Right atrium auricular region (tissue), 2 donors: ENCODE data around the gene SPEF1. TPM values are rescaled to one million over a fixed set of nuclear protein-coding genes. Genes with fewer than 3 reads are reported as not detected.

Experiments used
- DNase-seq: peaks from one replicate; pipeline ENCODE4 v3.0.0-alpha.2; 2019; ENCODE audit warnings: low spot score
- H3K27ac ChIP-seq, 2 donors: fragments of 200-600 bp; sonication (generic); 1 replicate in 1 of 2; 2 replicates in 1 of 2; pipeline ENCODE4 v1.5.1; 2016 to 2019
- H3K27me3 ChIP-seq, 2 donors: fragments of 200-600 bp; sonication (generic); one replicate each; pipeline versions ENCODE4 v1.5.1 to v1.6.0; 2017 to 2019
- H3K36me3 ChIP-seq: fragments of 200-600 bp; sonication (generic); one replicate; pipeline ENCODE4 v1.5.1; 2016
- H3K4me1 ChIP-seq, 2 donors: fragments of 200-600 bp; sonication (generic); one replicate each; pipeline versions ENCODE4 v1.5.1 to v1.6.0; 2017 to 2019
- H3K4me3 ChIP-seq, 2 donors: fragments of 200-600 bp; sonication (generic); 1 replicate in 1 of 2; 2 replicates in 1 of 2; pipeline ENCODE4 v1.5.1; 2017 to 2019; ENCODE audit warnings: mild to moderate bottlenecking in 1 of 2, moderate library complexity in 1 of 2
- H3K9me3 ChIP-seq, 2 donors: fragments of 200-600 bp; sonication (generic); one replicate each; pipeline ENCODE4 v1.5.1; 2019
- CTCF ChIP-seq, 2 donors: fragments of 200-600 bp; sonication (generic); IDR thresholded peaks; one replicate each; pipeline ENCODE4 v1.5.1; 2019; ENCODE audit warnings: antibody characterized with exemption in 2 of 2
- total RNA-seq, 2 donors: library from RNA; depleted of rRNA; stranded (reverse); fragments of >200 nt; gene quantifications; one replicate each; pipeline ENCODE4 v1.1.0, GENCODE V29; 2016

Gene SPEF1
- total RNA-seq, 2 donors from 2014 or later: 0.31 TPM; not detected in 1

- H3K9me3 ChIP-seq: no peaks in the 10 kb centered on the region
- DNase-seq: peak; percentile 68
- no peaks in the 10 kb centered on the region for H3K36me3 ChIP-seq
- peak overlapping the region; percentile 85 to 87 for H3K27ac ChIP-seq
- H3K4me1 ChIP-seq: peaks cover 0 to 40% of the 10 kb centered on the region in 2 donors
- peak overlapping the region; percentile 57 to 68 for H3K4me3 ChIP-seq
- TF ChIP-seq CTCF (IDR thresholded peaks at IDR 0.05): peak; percentile 14 to 65
- H3K27me3 ChIP-seq: no peaks in the 10 kb centered on the region
Observed at GRCh38 chr20:3768342-3769130, 12.7 kb downstream of the SPEF1 start.

DNA sequence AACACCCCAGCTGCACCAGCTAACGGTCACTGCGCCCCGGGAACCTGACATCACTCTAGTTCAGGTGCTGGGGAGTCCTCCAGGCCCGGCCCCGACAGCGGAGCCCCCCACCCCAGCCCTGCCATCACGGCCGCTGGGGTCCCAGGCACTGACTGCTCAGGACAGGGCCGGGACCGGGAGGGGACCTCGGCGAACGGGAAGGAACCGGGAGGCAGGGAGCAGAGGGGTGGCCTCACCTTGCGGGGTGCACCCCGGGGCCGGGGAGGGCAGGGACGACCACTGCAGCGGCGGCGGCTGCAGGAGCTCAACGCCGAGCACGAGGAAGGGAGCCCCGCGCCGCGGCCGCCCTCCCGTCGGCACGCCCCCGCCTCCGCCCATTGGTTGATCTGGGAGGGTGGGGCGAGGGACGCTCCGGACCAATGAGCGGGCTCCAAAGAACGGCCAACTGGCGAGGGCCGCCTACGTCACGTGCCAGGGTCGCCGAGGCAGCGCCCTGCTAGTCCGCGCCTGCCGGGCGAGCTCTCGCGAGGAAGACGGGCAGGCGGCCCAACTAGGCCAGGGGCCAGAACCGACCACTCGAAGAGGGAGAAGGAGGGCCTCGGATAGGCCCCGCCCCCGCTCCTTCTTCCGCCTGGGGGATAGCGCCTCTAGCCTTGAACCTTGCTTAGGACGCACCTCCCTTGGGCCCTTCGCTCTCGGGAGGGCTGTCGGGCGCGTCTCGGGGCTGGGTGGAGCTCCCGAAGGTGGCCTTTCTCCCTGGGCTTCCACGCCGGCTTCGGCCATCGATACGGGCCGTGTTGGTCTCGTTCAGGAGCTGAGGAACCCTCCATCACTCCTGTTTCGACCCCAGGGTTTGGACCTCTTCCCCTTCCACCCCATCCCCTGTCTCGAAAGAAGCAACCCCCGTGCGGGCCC lies 13.6 kb downstream of the SPEF1 start, which contains the start of gene ADISSP:
Gene ADISSP (minus strand): TSS at position 327 of the 915 bp plus-strand sequence. CDS start 7,653 bp downstream, outside the sequence.
- peak in 1 of 2 donors; percentile 44 for TF ChIP-seq CTCF (IDR thresholded peaks at IDR 0.05)
- peak; percentile 99 for DNase-seq
- H3K27ac ChIP-seq: peak within 1 kb of the TSS; percentile 85 to 87
- no peaks in the 10 kb centered on the region for H3K9me3 ChIP-seq
- H3K27me3 ChIP-seq: no peaks in the 10 kb centered on the region
- H3K4me1 ChIP-seq: peaks cover 0 to 40% of the 10 kb centered on the region in 2 donors
- H3K4me3 ChIP-seq: peak within 1 kb of the TSS; percentile 57 to 68
- no peaks in the 10 kb centered on the region for H3K36me3 ChIP-seq

DNA sequence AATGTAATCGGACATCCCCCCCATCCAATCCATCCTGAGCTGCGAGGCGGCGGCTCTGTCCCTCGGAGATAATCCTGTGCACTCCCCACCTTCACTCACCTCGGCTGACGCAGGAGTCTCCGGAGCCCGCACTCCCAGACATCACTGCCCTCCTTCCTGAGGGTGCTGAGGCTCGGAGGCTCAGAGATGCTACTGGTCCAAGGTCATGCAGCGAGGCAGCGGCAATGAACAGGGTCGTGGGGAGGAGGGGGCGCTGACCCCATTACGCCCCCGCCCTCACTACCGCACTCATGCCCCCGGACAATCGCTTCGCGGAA lies 14.2 kb downstream of the SPEF1 start:
- no peaks in the 10 kb centered on the region for H3K9me3 ChIP-seq
- peak overlapping the region; percentile 49 to 68 for H3K4me3 ChIP-seq
- peak overlapping the region in 1 of 2 donors; percentile 59 for H3K27ac ChIP-seq
- TF ChIP-seq CTCF (IDR thresholded peaks at IDR 0.05): no peak
- no peaks in the 10 kb centered on the region for H3K27me3 ChIP-seq
- H3K36me3 ChIP-seq: no peaks in the 10 kb centered on the region
- H3K4me1 ChIP-seq: peaks cover 0 to 40% of the 10 kb centered on the region in 2 donors
- DNase-seq: no peak

GRCh38 chr20:3766422-3767109 lies 14.7 kb downstream of the SPEF1 start:
- Histone ChIP-seq H3K4me3 (peak overlapping the region; percentile 49 to 68), H3K9me3 (no peaks in the 10 kb centered on the region), H3K36me3 (no peaks in the 10 kb centered on the region), H3K4me1 (peaks cover 0 to 40% of the 10 kb centered on the region in 2 donors), H3K27ac (peak overlapping the region in 1 of 2 donors; percentile 59), H3K27me3 (no peaks in the 10 kb centered on the region)
- DNase-seq: no peak
- no peak for TF ChIP-seq CTCF (IDR thresholded peaks at IDR 0.05)

DNA sequence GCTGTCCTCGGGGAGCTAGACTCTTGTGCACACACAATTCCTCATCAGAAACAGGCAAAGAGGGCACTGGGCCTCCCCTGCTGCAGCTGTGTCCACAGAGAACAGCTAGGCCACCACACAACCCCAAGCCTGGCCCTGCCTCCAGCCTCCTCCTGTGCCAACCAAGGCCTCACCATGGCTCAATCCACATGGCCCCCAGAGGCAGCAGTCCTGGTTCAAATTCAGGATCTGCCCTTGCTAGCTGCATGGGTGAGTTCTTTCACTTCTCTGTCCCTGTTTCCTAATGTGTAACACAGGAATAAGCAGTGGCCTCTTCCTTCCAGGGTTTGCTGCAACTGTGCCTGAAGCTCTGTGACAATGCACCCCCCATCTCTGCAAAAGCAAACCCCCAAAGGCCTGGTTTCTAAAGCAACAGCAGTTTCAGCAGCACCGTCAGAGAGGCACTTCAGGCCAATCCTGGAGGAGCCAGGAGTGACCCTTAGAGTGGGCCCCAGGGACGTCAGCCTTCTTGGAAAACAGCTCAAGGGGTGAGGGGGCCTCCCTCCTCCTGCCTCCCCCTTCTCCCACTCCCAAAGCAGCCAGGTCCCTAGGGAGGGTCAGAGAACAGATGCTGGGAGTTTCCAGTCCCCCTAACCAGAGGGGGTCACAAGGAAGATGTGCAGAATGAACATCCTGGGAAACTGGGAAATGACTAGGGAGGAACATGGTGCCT lies 15.9 kb downstream of the SPEF1 start:
- no peak for TF ChIP-seq CTCF (IDR thresholded peaks at IDR 0.05)
- Histone ChIP-seq H3K4me1 (peaks cover 0 to 40% of the 10 kb centered on the region in 2 donors), H3K27ac (peak overlapping the region in 1 of 2 donors; percentile 59), H3K27me3 (no peaks in the 10 kb centered on the region), H3K4me3 (no peak overlapping the region), H3K9me3 (no peaks in the 10 kb centered on the region), H3K36me3 (no peaks in the 10 kb centered on the region)
- DNase-seq: no peak
